ENCODE results near the gene SH2D6.
"Not testable (repeated sequence)": the region's sequence is repeated elsewhere in the genome, so short reads cannot be mapped to it uniquely, and the experiment has no call there.

SH2D6 gene

DNA sequence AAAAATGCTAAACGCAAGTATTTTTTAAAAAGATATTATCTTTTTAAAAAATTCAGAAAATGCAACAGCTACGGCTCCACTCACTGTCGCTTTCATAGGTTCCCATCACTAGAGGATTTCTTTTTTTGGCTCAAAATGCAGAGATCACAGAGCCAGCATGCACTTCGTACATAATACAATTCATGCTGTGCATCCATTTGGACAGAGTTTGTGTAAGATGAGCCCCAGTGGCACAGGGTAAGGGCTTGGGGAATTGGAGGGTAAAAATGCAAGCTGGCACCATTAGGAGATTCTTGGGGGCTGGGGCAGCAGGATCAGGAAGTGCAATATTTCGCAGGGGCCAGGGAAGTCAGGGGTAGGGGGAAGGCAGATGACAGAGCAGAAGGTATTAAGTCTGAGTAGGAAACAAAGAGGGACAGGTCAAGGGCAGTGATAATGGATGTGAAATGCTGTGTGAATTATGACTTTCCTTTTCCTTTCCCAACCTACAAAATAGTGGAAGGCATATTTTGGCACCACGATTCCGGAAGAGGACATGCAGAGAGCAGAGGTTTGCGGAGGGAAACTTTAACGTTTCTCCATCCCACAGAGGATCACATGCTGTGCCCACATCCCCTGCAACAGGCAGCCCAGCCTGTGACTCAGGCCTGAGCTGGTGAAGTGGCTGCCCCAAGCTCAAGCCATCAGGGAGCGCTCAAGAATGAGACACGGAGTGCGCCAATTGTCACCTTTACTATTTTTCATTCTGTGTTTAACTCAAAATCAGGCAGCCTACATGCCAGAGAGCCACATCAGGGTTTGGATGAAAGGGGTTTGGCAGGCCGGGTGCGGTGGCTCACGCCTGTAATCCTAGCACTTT is 13.1 kb upstream of the SH2D6 start:
- TF ChIP-seq, protein P1, sequence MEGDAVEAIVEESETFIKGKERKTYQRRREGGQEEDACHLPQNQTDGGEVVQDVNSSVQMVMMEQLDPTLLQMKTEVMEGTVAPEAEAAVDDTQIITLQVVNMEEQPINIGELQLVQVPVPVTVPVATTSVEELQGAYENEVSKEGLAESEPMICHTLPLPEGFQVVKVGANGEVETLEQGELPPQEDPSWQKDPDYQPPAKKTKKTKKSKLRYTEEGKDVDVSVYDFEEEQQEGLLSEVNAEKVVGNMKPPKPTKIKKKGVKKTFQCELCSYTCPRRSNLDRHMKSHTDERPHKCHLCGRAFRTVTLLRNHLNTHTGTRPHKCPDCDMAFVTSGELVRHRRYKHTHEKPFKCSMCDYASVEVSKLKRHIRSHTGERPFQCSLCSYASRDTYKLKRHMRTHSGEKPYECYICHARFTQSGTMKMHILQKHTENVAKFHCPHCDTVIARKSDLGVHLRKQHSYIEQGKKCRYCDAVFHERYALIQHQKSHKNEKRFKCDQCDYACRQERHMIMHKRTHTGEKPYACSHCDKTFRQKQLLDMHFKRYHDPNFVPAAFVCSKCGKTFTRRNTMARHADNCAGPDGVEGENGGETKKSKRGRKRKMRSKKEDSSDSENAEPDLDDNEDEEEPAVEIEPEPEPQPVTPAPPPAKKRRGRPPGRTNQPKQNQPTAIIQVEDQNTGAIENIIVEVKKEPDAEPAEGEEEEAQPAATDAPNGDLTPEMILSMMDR (IDR thresholded peaks at IDR 0.05) = no peak
- TF ChIP-seq ZFX (IDR thresholded peaks at IDR 0.05; ENCODE audit: borderline replicate concordance) = no peak
- no peak overlapping the region for H3K27ac ChIP-seq

DNA sequence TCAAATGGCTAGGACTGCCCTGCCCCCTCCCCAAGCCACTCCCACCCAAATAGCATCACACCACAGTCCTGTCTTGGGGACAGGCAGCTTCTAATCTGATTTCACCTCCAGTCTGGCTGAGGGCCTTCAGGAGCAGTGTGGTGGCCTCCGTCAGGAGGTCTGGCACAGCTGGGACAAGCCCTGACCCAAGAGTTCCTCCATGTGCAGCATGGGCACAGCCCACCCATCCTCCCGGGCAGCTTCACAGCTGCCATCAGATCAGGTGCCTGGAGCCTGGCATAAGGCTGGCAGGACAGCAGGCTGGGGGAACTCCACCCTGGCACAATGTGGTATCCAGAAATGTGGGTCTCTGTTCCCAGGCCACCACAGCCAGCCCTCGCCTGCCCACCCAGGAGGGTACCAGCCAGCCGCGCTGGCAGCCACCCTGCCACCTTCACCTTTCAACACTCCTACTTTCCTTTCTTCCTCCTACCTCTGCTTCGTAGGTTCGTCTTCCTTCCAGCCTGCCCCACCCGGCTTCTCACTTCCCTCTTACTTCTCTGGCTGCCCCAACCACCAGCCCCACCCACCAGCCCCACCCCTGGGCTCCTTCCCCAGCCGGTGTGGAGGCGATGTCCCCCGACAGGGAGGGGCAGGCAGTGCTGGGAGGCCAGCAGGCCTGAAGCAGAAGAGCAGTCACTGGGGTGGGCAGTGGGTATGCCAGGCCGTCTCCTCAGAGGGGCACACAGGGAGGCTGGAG is 8.5 kb upstream of the SH2D6 start, which contains the start of gene CAPG:
Gene CAPG (minus strand): TSS at position 522 of the 739 bp plus-strand sequence. CDS start 8,221 bp downstream, outside the sequence.
- no peak within 1 kb of the TSS for H3K27ac ChIP-seq
- no peak for TF ChIP-seq ZFX (IDR thresholded peaks at IDR 0.05; ENCODE audit: borderline replicate concordance)
- TF ChIP-seq, protein P1 (IDR thresholded peaks at IDR 0.05) = no peak

DNA sequence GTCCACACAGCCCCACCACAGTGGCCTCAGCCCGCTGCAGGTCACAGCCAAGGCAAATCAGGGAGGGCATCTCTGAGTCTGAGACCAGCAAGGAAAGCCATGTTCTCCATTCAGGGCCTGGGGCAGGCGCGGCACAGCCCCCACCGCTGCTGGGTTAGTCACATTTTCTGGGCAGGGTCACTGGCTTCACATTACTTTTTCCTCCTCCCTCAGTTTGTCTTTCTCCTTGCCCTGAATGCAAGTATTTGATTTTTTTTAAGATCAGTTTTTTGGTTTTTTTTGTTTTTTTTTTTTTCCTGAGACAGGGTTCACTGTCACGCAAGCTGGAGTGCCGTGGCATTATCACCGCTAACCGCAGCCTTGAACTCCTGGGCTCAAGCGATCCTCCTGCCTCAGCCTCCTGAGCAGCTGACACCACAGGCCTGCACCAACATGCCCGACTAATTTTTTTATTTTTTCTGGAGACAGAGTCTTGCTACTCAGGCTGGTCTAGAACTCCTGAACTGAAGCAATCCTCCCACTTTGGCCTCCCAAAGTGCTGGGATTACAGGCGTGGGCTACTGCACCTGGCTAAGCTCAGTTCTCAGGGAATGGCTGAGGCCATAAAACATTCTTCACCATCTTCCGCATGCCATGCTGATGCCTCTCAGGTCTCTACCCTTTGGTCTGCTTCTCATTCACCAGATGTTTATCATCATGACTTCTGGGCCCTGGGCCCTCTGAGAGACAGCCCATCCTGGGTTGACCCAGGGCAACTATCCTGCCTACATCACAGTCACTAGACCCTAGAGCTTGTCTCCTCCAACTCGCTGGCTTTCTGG is 7.7 kb upstream of the SH2D6 start:
- no peak overlapping the region for H3K27ac ChIP-seq
- TF ChIP-seq ZFX (IDR thresholded peaks at IDR 0.05; ENCODE audit: borderline replicate concordance) = no peak
- TF ChIP-seq, protein P1 (IDR thresholded peaks at IDR 0.05) = no peak

DNA sequence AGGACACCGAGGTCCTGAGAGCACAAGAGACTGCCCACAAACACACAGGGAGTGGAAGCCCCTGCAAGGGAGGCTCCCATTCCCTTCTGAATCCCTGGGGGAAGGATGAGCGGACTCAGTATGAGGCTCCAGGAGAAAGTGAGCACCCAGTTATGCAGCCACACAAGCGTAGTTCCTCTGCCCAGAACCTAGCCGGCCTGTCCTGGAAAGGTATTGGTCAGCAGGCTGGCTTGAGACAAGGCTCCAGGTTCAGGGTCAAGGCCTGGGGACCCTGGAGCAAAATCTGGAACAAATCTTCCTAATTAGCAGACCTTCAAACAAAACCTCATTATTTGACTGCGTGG is 7.1 kb upstream of the SH2D6 start:
- TF ChIP-seq, protein P1 (IDR thresholded peaks at IDR 0.05) = no peak
- TF ChIP-seq ZFX (IDR thresholded peaks at IDR 0.05; ENCODE audit: borderline replicate concordance) = no peak
- no peak overlapping the region for H3K27ac ChIP-seq

DNA sequence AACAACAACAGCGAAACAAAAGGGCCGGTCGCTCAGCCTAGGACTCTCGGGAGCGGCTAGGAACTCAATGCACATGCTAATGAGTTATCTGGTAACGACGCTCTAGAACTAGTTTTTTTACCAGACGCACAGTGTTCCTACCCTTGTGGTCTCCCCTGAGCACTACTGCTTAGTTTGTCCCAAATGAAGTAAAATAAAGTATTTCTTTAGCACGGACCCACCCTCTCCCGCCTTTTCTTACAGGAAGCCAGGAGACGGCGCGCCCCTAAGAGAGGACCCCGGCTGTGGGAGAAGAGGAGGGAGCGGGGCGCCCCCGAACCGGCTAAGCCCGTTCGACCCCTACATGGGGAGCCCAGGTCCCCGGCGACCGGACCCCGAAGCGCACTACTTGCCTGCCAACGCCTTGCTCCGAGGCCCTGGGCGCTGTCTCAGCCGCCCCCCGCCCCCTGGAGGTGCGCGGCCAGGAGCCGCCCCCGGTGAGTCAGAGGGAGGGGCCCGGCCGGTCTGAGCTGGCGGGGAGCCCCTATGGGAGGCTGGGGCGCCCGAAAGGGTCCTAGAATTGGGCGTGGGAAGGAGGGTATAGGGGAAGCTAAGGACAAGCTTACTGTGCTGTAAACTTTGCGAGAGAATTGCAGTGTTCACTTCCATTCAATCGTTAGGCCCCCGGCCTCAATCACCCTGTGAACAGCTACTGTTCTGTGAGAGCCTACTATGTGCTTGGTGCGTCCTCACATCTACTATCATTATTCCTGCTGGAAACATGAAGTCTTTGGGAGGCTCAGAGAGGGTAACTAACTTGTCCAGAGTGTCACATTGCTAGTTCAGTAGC is 4.7 kb upstream of the SH2D6 start:
- H3K27ac ChIP-seq = no peak overlapping the region
- TF ChIP-seq ZFX (IDR thresholded peaks at IDR 0.05; ENCODE audit: borderline replicate concordance) = no peak
- TF ChIP-seq, protein P1 (IDR thresholded peaks at IDR 0.05) = no peak

DNA sequence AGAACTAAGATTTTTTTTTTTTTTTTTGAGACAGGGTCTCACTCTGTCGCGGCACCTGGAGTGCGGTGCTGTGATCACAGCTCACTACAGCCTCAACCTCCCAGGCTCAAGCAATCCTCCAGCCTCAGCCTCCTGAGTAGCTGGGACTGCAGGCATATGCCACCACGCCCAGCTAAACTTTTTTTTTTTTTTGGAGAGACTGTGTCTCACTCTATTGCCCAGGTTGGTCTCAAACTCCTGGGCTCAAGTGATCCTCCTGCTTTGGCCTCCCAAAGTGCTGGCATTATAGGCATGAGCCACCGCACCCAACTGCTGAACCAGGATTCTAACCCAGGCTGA is 4.1 kb upstream of the SH2D6 start:
- H3K27ac ChIP-seq = not testable (repeated sequence)

All from 22Rv1 (cell line).